ENCODE measurements around the gene ZG16.

The ZG16 gene

DNA sequence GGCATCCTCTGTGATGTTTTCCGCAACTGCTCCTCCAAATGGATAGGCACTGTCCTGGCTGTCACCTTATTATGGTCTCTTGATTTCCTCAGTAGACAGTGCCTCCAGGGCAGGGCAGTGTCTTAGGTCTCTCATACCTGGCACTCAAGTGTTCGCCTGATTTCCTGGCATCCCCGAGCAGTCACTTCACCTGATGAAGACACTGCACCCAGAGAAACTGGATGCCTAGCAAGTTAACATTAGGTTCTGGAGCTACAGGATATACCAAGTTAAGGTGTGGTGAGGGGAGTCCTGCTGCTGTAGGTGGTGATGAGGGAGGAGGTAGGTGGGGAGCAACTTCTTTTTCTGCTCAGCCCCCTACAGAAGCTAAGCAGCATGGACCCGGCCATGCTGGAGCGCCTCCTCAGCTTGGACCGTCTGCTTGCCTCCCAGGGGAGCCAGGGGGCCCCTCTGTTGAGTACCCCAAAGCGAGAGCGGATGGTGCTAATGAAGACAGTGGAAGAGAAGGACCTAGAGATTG is 24.4 kb downstream of the ZG16 start:
- Histone ChIP-seq H3K27ac (ENCODE audit: low read length) (no peak overlapping the region), H4K20me1 (ENCODE audit: insufficient read depth, low read length) (no peaks in the 10 kb centered on the region), H3K9ac (ENCODE audit: low read length) (no peak overlapping the region), H3K4me2 (ENCODE audit: low read length) (no peak overlapping the region), H3K9me3 (ENCODE audit: insufficient read depth, low read length) (no peaks in the 10 kb centered on the region), H3K4me1 (ENCODE audit: low read length) (peaks cover 22% of the 10 kb centered on the region), H3K4me3 (ENCODE audit: low read length) (no peak overlapping the region), H3K79me2 (ENCODE audit: low read length) (peaks cover 10% of the 10 kb centered on the region), H3K36me3 (replicated peaks; ENCODE audit: low read depth, low read length) (peaks cover 56% of the 10 kb centered on the region), H3K27me3 (ENCODE audit: low read depth, low read length) (no peaks in the 10 kb centered on the region), H2AFZ (ENCODE audit: low read depth, low read length) (no peak overlapping the region)
- TF ChIP-seq, protein P1, sequence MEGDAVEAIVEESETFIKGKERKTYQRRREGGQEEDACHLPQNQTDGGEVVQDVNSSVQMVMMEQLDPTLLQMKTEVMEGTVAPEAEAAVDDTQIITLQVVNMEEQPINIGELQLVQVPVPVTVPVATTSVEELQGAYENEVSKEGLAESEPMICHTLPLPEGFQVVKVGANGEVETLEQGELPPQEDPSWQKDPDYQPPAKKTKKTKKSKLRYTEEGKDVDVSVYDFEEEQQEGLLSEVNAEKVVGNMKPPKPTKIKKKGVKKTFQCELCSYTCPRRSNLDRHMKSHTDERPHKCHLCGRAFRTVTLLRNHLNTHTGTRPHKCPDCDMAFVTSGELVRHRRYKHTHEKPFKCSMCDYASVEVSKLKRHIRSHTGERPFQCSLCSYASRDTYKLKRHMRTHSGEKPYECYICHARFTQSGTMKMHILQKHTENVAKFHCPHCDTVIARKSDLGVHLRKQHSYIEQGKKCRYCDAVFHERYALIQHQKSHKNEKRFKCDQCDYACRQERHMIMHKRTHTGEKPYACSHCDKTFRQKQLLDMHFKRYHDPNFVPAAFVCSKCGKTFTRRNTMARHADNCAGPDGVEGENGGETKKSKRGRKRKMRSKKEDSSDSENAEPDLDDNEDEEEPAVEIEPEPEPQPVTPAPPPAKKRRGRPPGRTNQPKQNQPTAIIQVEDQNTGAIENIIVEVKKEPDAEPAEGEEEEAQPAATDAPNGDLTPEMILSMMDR (IDR thresholded peaks at IDR 0.05; ENCODE audit: low read depth, low read length), result no peak

DNA sequence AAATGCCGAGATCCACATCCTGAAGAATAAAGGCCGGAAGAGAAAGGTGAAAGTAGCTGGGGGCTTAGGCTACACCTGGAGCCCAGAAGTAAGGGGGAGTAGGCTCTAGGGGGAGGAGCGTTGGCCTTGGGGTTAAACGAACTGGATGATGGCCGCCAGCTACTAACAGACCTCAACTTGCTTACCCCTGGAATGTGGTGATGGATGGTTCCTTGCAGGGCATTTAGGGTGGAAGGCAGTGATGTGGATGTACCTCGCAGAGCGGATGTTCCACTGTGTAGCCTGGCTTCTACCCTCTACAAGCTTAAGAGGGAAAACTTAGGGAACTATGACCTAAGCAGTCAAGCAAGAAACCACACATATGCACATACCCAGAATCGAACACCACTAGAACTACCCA is 26.0 kb downstream of the ZG16 start:
- H3K79me2 ChIP-seq (ENCODE audit: low read length), result peaks cover 26% of the 10 kb centered on the region
- peaks cover 37% of the 10 kb centered on the region for H3K4me1 ChIP-seq (ENCODE audit: low read length)
- no peaks in the 10 kb centered on the region for H3K27me3 ChIP-seq (ENCODE audit: low read depth, low read length)
- peak overlapping the region; percentile 72 for H3K27ac ChIP-seq (ENCODE audit: low read length)
- H3K4me2 ChIP-seq (ENCODE audit: low read length), result peak overlapping the region; percentile 71
- H3K9me3 ChIP-seq (ENCODE audit: insufficient read depth, low read length), result no peaks in the 10 kb centered on the region
- H3K36me3 ChIP-seq (replicated peaks; ENCODE audit: low read depth, low read length), result peaks cover 58% of the 10 kb centered on the region
- H4K20me1 ChIP-seq (ENCODE audit: insufficient read depth, low read length), result peaks cover 11% of the 10 kb centered on the region
- no peak overlapping the region for H2AFZ ChIP-seq (ENCODE audit: low read depth, low read length)
- peak overlapping the region; percentile 81; the same call in 1 of the 2 replicates for H3K4me3 ChIP-seq (ENCODE audit: low read length)
- 0 out of 2 replicates have a peak overlapping the region, but pooled peaks have one; percentile 82 for H3K9ac ChIP-seq (ENCODE audit: low read length)
- TF ChIP-seq, protein P1 (IDR thresholded peaks at IDR 0.05; ENCODE audit: low read depth, low read length), result no peak

GRCh38 chr16:29804455-29805231 is 26.6 kb downstream of the ZG16 start:
- Histone ChIP-seq H4K20me1 (ENCODE audit: insufficient read depth, low read length) (peaks cover 16% of the 10 kb centered on the region), H3K4me3 (ENCODE audit: low read length) (peak overlapping the region; percentile 81), H3K9ac (ENCODE audit: low read length) (peak overlapping the region; percentile 82), H3K4me2 (ENCODE audit: low read length) (peak overlapping the region; percentile 71), H3K36me3 (replicated peaks; ENCODE audit: low read depth, low read length) (peaks cover 57% of the 10 kb centered on the region), H2AFZ (ENCODE audit: low read depth, low read length) (no peak overlapping the region), H3K27me3 (ENCODE audit: low read depth, low read length) (no peaks in the 10 kb centered on the region), H3K9me3 (ENCODE audit: insufficient read depth, low read length) (no peaks in the 10 kb centered on the region), H3K79me2 (ENCODE audit: low read length) (peaks cover 28% of the 10 kb centered on the region), H3K4me1 (ENCODE audit: low read length) (peaks cover 43% of the 10 kb centered on the region), H3K27ac (ENCODE audit: low read length) (peak overlapping the region; percentile 72)
- no peak for TF ChIP-seq EZH2phosphoT487 (IDR thresholded peaks at IDR 0.05; ENCODE audit: low read depth)
- TF ChIP-seq, protein P1 (IDR thresholded peaks at IDR 0.05; ENCODE audit: low read depth, low read length), result no peak

- Histone ChIP-seq H3K4me3 (ENCODE audit: low read length) (peak overlapping the region; percentile 81), H3K36me3 (replicated peaks; ENCODE audit: low read depth, low read length) (peaks cover 61% of the 10 kb centered on the region), H3K4me2 (ENCODE audit: low read length) (peak overlapping the region; percentile 71), H3K27me3 (ENCODE audit: low read depth, low read length) (no peaks in the 10 kb centered on the region), H3K4me1 (ENCODE audit: low read length) (peaks cover 51% of the 10 kb centered on the region), H3K27ac (ENCODE audit: low read length) (peak overlapping the region; percentile 72), H3K9me3 (ENCODE audit: insufficient read depth, low read length) (no peaks in the 10 kb centered on the region), H4K20me1 (ENCODE audit: insufficient read depth, low read length) (peaks cover 20% of the 10 kb centered on the region), H3K9ac (ENCODE audit: low read length) (peak overlapping the region; percentile 82), H2AFZ (ENCODE audit: low read depth, low read length) (no peak overlapping the region), H3K79me2 (ENCODE audit: low read length) (peaks cover 28% of the 10 kb centered on the region)
- TF ChIP-seq, protein P1 (IDR thresholded peaks at IDR 0.05; ENCODE audit: low read depth, low read length), result no peak
- no peak for TF ChIP-seq EZH2phosphoT487 (IDR thresholded peaks at IDR 0.05; ENCODE audit: low read depth)
Measured at GRCh38 chr16:29805232-29806098, 27.4 kb downstream of the ZG16 start.
